Pons (tissue), 1 donor: Measurements from ENCODE around the gene SLC39A11.

ENCODE experiments used
- DNase-seq: peaks from one replicate; pipeline ENCODE4 v3.0.0-alpha.2; 2016; ENCODE audit warnings: low spot score

SLC39A11 gene

DNA sequence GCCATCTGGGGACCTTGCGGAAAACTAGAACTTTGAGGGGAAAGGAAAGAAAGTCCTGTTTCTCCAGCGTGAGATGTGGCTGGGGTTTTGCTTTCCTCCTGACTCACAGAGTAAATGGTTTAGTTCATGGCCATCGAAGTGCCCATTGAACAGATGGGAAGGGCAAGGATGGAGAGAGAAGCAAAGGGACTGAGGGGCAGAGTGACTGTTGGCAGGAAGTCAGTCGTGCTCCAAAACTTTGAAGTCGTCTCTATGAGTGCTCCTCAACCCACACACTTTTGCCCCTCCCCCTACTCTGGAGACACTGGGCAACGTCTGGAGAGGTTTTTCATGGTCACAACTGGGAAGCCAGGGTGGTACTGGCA is 476.9 kb downstream of the SLC39A11 start:
- no peak for DNase-seq

DNA sequence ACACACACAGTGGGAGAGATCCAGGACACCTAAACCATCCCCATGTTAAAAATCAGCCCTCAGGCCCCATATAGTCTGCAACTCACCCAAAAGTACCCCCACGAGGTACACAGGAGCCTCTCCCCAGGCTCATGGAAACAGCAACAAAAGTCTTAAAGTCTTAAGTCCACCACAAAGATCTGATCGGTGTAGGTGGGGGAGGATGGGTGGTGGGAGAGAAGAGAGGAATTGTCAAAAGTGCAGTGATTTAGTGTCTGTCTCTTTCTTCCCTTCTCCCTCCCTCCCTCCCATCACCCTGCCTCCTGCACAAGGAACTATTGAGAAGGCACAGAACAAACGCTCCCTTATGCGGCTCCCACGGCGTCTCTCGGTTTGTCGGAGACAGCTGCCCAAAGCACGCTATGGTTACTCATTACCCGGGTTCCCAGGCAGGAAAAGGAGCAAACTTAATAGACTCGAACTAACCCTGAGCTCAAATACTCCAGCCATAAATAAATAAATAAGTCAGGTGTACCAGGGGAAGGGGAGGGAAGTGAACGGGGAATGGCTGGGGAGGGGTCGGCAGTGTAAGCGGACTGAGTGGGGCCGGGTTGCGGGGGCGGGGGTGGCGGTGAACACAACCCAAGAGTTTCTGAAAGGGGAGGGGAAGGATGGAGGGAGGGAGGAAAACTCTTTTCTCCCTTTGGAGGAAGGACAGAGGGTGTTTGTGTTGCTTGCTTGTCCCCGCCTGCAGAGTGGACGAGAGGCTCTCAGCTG is 477.4 kb downstream of the SLC39A11 start:
- peak; percentile 97 for DNase-seq

DNA sequence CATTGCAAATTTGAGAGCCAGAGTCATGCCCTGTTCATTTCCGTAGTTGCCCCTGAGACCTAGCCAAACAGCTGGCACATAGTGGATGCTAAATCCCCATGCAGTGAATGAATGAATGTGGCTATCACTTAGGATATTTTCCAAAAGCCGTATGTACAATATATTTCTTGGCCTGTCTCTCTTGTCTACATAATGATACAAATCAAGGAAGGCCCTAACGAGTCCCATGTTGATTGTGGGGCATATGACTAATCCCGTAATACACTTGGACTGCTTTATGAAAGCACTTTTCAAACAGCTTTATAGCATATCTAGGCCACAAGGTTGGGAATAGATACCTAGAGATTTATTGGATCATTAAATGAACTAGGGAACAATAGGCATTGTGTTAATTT is 478.0 kb downstream of the SLC39A11 start:
- DNase-seq, result no peak

DNA sequence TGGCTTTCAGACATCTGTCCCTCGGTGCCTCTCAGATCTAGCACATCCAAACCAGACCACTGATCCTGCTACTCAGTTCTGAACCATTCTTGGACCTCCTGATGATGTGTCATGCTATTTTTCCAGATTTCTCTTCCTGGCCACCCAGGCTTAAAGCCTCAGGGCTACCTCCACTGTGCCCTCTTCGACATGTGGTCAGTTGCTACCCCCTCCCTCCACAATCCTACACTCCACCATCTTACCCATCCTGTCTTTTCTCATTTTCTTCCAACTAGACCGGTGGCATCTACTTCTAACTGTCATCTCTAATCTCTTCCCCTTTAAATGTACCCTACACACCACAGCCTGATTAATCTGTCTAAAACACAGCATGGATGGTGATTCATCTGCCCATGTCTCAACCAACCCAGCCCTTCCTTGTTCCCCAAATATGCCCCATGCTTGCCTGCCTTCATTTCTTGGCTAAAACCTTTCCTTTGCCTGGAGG is 478.6 kb downstream of the SLC39A11 start:
- no peak for DNase-seq

DNA sequence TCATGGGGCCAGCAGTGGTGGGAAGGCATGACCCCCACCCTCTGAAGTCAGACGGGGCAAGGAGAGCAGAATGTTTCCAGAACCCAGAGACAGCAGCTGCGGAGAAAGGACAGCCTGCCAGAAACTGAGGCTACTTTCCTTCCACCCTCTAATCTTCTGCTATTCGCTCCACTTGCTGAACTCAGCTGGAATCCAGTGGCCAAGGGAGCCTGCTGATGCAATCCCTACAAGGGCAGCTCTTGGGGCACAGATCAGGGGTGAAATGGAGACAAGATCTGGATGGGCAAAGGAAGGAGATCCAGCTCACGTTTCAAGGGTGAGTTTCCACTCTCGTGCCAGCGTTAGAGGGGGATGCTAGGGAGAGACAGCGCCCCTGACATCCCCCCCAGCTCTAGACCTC is 479.1 kb downstream of the SLC39A11 start:
- no peak for DNase-seq

DNA sequence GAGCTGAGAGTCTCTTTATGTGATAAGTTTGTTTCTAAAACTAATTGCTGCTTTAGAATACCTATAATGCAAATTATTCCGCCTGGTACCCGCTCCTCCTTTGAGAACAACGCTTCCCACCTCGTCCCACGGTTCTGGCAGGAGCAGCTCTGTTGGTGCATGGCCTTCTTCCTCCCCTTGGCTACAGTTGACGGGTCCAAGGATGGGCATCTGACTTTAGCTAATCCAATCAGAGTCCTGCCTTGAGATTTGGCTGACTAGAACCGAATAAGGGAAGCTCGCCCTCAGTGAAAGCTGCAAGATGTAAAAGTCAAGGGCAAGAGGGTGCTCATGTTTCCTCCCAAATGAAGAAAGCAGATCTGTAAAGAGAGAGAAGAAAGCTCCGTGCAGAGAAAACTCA is 481.3 kb downstream of the SLC39A11 start:
- no peak for DNase-seq

DNA sequence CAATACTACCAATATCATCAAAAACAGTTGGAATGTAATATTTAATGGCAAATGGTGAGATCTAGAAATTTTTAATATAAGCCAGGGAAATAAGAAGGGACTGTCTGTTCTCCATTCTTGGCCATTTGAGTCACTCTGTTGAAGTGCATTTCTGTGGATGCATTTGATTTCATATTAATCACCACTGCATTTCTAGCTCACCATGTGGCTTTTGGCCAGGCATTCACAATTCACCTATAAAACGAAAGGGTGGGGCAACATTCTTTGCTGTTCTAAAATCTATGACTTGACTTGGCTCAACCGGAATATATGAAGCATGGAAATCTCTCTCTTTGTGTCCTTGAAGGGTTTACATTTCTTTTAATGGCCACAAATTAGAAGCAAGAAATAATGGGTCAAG is 483.0 kb downstream of the SLC39A11 start:
- DNase-seq, result no peak

DNA sequence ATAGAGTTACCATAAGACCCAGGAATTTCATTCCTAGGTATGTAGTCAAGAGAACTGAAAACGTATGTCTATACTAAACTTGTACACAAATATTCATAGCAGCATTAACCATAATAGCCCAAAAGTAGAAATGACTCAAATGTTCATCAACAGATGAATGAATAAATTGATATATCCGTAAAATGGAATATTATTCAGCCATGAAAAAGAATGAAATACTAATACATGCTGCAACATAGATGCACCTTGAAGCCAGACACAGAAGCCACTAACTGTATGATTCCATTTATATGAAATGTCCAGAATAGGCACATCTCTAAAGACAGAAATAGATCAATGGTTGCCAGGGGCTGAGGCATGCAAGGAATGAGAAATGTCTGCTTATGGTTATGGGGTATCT is 484.1 kb downstream of the SLC39A11 start:
- no peak for DNase-seq

DNA sequence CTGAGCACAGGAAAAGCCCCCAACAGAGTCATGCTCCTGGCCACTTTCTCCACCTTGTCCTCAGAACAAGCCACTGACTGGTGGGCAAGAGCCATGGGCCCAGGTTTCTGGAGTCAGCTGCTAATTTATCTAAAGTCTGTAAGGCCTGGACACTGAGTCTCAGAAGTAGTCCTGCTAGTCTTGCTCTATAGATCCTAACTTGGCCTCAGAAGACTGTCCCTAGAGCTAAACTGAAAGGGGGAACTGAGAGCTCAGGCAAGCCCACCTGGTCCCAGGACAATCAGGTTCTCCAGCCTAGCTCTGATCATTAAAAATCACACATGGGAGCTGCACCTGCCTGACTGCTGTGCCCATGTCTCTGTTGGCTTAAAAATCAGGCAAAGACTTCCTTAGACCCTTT is 485.8 kb downstream of the SLC39A11 start:
- DNase-seq, result no peak

DNA sequence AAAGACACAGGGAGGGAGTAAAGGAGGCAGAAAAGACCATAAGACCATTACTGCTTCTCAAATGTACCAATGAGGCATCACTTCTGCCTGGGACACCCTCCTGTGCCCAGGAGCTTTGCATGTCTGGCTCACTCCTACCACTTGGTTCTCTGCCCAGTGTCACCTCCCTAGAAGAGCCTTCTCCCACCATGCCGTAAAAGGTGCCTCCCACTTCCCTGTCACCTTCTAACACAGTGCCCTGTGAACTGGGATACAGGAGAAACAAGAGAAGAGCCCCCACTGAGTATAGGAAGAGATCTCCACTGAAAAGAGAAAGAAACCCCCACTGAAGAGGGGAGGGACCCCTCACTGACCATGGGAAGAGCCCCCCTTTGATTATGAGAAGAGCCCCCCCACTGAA is 486.9 kb downstream of the SLC39A11 start:
- no peak for DNase-seq

DNA sequence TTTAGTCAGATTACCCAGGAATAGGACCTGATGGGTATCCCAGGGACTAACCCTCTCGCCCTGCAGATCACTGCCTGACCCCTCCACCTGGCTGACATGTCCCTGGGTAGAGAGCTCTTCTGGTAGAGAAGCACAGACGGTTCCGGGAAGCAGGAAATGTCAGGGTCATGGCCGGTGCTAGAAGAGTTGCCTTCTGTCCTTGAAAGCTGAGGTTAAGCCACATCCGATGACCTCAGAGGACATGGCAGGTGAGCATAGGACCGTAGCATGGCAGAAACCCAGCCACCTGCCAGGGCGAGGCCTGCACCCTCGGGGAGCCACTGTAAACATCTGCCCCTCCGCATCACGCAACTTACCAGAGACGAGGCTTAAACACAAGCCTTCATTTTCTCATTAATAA is 488.0 kb downstream of the SLC39A11 start:
- no peak for DNase-seq

DNA sequence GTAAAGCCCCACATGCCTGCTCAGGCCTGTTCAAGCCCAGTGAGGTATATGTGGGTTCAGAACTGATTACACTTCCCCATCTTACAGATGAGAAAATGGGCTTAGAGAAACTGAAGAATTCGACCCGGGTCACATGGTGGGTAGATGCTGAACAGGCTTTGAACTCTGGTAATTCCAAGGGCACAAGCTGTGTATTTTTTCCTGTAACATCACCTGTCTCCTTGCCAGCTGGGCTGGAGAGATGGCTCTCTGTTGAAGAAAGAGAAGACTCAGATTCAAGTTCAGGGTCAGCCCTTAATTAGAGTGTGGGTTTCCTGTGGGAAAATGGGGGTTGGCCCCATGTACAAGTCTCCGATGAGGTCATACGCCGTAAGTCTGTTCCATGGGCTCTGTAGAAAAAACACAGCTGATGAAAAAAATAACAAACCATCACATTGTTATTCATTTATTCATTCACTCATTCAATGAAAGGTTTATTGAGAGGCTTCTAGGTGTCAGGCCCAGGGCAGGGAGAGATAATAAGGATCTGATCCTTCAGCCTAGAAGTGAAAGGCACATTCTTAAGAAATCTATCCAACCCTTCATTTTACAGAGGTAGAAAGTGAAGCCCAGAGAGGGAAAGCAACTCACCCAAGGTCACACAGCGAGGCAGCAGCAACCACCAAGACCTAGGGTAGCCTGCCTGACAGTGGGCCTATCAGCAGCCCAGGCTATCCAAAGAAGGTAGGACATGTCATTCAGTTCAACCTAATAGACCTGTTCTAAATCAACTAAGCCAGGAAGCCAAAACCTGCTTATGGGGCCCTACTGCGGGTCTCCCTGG is 488.9 kb downstream of the SLC39A11 start:
- no peak for DNase-seq

DNA sequence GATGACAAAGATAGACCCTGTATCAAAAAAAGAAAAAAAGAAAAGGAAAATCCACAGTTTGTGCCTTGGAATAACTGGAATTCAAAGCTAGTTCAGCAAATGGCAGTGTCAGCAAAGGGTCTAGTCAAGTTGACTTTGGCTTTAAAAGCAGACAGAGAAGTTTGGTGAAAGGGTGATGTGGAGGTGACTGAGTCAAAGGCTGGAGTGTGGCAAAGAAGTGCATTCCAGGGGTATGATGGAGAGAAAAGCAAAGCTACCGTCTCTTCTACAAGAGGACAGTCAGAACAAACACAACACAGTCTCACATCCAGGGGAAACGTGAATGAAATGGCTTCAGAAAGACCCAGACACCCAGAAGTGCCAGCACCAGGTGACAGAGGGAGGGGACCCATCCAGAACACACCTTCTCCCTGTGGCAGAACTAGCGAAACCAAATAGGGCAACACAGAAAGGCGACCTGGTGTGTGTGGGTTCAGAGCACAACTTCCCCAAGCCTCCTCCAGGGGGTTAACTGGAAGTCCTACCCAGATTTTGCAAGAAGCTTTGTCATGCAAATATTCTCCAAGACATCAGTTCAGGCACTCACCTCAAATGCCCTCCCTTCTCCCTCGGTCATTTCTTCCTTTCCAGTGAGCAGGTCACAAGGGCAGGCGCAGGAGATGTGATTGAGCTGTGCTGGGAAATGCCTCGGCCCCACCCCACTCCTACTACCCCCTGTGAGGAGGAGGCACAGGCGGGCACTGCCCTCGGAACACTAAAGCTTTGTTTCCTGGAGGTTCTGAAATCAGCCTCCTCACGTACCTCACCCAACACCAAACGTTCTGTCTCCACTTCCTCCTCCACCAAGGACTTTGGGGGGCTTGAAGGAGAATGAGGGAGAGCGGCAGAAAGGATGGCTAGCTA is 489.7 kb downstream of the SLC39A11 start:
- no peak for DNase-seq

DNA sequence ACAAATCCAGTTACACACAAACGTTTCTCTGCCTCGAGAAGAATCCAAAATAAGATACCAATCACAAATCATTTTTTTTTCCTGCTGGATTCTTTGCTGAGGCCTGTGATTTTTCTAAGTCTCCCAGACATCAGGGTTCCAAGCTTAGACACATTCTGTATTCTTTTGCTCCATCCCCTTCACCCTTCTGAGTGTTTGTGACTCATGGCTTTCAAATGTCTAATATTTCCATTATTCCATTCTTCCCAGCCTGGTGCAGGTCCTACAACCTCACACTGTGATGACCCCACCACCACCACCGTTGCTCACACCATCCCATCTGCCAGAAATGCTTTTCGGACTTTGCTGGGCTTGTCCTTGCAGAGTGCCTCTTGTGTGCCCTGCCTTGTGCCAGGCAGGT is 491.6 kb downstream of the SLC39A11 start:
- no peak for DNase-seq

DNA sequence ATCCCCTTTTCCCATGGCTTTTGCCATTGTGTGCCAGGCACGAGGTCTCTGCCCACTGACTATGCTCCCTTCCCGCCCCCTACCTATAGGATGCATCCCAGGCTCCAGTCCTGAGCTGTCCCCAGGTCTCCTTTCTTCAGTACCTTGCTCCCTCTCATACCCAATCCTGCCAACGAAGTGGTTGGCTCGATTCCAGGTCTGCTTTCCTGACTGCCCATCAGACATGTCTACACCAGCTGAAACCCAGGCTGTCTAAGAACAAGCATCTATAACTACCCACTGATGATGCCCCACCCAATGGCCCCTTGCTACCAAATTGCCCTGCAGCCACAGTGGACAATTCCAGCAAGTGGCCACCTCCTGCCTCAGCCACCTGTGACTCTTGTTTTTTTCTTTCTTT is 492.6 kb downstream of the SLC39A11 start:
- no peak for DNase-seq

DNA sequence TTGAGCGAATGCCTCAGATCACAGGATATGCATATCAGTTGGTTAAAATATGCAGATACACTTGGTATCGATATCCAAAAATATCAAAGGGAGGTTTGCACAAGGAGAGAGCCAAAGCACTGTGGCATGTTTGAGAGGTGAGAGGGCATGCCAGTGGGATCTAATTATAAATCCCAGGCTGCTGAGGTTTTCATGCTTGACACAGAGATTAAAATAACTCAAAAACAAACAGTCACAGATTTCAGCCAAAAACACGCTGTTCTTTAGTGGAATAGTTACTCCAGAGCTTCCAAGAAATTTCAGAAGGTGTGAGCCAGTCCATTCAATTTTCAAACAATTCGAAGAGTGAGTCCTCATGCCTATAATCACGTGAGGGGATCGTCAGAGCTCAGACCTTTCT is 493.8 kb downstream of the SLC39A11 start:
- DNase-seq, result no peak

DNA sequence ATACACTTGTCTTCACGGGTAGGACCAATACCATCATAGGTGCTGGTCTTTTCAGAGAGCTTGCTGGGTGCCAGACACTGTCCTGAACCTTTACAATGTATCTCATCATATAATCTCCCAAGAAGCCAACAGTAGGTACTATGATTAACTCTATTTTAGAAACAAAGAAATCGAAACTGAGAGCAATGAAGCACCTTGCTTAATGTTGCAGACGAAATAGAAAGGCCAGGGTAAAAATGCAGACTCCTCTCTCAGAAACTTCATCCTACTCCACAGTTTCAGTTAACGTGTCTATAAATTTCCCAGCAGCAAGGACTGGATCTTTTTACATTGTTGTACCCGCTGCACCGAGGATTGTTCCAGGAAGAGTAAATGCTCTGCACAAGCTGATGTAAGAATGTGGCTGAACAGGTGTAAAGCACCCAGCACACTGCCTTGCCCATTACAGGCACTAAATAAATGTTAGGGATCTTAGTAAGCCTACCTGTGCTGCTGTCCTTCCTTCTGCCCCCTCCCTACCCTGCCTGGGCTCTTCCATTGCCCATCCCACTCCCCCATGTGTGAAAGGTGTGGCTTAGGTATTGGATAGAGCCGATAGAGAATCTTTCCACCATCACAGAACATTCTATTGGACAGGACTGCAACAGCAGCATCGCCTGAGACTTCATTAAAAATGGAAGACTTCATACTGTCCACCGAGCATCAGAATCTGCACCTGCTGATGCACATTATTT is 495.0 kb downstream of the SLC39A11 start:
- DNase-seq, result no peak
